Head of caudate nucleus (tissue), 42 donors: ENCODE measurements around the gene HIRA.

ENCODE experiments used
- DNase-seq, 42 donors: peaks; one replicate each; pipeline versions ENCODE4 v3.0.0 to v3.0.0-alpha.2; 2020 to 2021; ENCODE audit warnings: mixed read lengths in 7 of 42
- intact Hi-C: fragments of 100-400 bp; cut with DNase I; formaldehyde crosslinking; loops from one replicate; pipeline ENCODE4 v1.15.0; 2022

HIRA gene

DNA sequence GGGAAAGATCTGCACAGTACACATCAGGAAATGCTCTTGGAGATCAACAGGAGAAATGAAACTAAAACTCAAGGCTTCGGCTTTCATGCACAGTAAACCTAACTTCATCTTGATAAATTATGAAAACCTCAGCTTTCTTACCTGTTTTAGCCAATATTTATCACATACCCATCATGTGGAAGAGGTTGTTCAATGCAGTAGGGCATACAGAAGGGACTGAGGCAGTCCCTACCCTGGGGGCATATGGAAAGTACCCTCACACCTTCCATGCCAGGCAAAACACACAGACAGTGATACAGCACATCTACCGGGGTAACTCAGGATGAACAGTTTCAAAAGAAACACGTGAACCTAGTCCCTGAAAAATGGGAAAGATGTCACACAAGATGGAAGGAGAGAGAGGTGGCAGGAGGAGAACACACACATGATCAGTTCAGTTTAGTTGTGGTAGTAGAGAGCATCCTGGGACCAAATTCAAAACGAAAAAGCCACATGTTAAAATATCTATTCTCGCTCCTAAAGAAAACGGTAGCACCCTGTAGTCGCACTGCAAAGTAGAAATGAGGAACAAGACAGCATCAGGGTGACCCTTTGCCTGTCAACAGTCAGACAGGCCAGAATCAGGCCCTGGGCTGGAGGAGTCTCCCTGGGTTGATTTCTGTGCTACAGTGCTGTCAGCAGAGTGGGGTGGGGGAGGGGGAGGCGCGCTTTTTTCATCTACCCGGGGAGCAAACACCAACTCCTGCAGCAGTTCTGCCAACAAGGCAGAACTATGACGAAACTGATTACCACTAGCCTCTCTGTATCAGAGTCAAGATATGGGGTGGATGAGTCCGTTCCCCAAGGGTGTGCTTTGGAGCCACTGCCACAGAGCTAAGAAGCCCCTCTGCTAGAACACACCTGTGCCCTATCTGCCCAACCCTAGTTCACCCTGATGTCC lies 1.3 kb downstream of the HIRA start:
- DNase-seq: peak in 6 of 42 donors; percentile 8 to 55 (median 33)
- intact Hi-C loops: loop anchor here (5.0 kb wide), 2 partner anchors 47 to 253 kb away; partner anchors contain the start of genes CDC45, SLC25A1 and UFD1

DNA sequence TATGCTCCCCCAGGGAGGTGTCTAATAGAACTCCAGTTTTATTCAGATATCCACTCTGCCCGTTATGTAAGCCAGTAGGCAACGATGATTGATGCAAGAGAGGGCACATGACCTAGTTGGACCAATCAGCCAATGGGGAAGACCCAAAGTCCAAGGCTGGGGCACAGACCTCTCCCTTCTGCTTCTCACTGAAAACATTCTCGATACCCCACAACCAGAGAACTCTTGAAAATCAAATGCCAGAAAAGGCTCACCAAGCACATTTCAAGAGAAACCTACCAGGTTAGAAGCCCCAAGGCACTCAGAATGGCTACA lies 7.4 kb downstream of the HIRA start:
- DNase-seq: no peak
- intact Hi-C loops: no loop called here

- intact Hi-C loops: no loop called here
- peak in 25 of 42 donors; percentile 8 to 76 (median 43) for DNase-seq
Observed at GRCh38 chr22:19422440-19423301, 8.9 kb downstream of the HIRA start.

- no peak for DNase-seq
- intact Hi-C loops: no loop called here
Observed at GRCh38 chr22:19420321-19420720, 11.2 kb downstream of the HIRA start.

GRCh38 chr22:19419464-19420178 lies 11.9 kb downstream of the HIRA start:
- no peak for DNase-seq
- intact Hi-C loops: no loop called here

GRCh38 chr22:19419086-19419463 lies 12.5 kb downstream of the HIRA start:
- intact Hi-C loops: no loop called here

GRCh38 chr22:19412923-19413322 lies 18.6 kb downstream of the HIRA start:
- intact Hi-C loops: no loop called here
- no peak for DNase-seq

More at GRCh38 chr22:19419086-19419463, 12.5 kb downstream of the HIRA start:
- no peak for DNase-seq

DNA sequence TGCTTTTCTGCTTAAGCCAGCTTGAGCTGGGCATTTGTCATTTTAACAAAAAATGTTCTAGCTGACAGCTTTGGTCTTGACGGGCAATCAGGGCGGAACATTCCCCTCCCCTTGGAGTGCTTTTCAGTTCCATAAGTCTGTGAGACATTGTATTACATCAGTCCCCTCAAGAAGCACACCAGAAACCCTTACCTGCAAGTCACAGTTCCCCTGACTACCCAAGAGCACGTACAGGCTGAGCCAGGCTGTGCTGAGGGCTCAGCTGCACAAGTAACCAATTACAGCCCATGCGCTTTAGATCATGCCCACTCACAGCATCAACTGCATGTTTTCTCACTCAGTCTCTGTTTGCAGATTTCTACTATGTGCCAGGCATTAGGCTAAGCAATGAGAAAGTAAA lies 19.1 kb downstream of the HIRA start:
- DNase-seq: peak in 3 of 42 donors; percentile 11 to 19 (median 15)
- intact Hi-C loops: no loop called here

GRCh38 chr22:19411690-19412045 lies 19.9 kb downstream of the HIRA start:
- intact Hi-C loops: no loop called here
- DNase-seq: no peak

DNA sequence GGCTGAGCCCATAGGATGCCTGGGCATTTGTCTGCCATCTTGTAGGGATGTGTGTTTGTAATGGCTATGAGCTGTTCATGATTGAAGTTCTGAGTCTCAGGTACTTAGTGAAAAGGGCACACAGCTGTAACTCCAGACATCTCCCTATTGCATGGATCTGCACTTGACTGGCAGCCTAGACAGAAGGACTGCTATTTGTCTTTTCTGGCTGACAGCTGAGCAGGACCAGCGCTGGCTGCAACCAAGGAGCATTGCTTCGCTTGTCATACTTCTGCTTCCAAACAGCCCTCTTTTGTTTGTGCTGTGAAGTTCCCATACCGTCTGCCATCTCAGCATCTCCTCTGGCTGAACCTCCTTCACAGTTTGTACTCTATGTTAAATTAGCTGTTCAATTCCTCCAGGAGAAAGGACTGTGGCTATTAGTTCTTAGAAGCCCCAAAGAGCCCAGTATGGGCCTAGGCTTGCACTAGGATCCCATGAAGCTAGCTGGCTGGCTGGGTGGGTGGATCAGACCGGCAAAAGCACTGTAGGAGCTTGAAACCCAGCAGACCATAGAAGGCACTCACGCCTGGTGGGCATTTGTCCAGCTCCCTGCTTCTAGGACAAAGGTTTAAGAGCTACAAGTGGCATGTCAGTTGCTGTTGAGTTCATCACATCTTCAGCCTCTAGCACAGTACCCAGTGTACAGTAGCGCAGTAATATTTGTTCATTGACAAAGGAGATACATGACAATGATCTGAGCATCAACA lies 20.4 kb downstream of the HIRA start:
- intact Hi-C loops: no loop called here
- DNase-seq: peak in 4 of 42 donors; percentile 15 to 37 (median 20)

- intact Hi-C loops: no loop called here
- peak in 1 of 42 donors; percentile 30 for DNase-seq
Observed at GRCh38 chr22:19407649-19408606, 23.6 kb downstream of the HIRA start.

DNA sequence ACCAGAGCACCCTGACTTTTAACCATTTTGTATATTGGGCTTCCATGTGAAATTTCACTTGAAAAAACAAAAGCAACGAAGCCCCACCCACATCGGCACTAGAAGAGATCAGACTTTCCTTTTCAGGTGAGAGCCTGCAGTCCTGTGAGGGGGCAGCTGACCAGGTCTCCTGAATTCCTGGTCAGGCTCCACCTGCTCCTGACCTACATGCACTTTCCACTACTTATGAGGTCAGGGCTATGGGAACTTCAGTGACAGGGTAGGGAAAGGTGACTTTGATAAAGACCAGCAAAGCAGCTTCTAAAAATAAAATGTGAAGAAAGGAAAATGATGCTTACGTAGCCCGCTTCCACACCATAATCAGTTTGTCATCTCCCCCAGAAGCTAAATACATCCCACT lies 24.7 kb downstream of the HIRA start:
- DNase-seq: no peak

DNA sequence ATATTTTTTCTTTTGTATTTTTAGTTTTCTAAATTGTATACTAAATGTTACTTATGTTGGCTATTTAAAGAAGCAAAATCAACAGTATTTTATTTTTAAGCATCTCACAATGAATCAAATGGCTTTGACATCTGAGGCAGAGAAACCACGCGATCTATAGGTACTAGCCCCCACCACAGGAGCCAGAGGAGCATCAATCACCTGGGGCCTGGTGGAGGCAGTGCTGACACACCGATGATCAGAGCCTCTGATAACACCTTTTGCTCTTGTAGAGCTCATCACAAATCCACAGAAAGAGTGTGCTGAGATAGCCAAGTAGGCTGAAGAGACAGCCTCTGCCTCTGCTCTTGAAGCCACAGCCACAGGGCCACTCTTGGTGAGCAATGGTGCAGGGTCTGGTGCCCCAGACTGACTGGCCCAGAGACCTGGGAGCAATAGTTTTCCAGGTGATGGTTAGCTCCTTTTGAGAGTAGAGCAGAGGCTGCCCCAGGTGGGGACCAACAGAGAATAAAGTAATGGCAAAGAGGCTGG lies 25.2 kb downstream of the HIRA start:
- intact Hi-C loops: no loop called here
- no peak for DNase-seq

More for the DNA sequence above, 24.7 kb downstream of the HIRA start:
- intact Hi-C loops: no loop called here

DNA sequence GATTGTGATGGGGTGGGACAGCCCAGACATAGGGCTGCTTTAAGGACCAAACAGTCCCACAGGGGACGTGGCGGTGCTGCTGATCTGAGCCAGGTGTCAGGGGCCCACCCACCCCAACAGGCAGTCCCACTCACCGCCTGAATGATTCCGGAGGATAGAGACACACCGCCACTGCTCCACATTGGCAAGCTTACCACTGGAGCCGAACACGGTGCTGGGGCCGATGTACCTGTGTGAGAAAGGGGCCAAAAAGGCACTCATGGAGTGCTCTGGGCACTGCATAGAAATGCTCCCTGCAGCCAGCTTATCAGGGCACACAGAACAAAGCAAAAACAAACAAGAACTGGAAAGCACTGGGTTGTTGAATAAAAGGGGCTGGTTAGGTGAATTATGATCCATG lies 25.9 kb downstream of the HIRA start:
- no peak for DNase-seq
- intact Hi-C loops: no loop called here

DNA sequence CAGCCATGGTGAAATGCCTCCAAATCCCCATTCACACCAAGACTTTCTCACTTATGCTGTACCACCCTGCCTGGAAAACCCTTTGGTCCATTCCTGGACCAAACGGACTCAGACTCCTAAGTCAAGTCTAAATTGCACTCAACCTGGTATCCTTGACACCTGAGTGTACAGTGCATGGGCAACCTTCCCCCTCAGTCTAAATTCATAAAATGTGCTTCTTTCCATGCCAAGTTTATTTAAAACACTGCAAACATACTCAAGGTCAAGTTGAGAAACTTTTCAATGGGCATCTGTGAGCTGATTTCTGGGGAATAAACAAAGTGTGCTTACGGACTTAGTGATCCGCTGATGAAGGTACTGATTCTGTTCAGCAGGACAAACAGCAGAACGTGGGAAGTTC lies 26.4 kb downstream of the HIRA start:
- no peak for DNase-seq
- intact Hi-C loops: no loop called here

DNA sequence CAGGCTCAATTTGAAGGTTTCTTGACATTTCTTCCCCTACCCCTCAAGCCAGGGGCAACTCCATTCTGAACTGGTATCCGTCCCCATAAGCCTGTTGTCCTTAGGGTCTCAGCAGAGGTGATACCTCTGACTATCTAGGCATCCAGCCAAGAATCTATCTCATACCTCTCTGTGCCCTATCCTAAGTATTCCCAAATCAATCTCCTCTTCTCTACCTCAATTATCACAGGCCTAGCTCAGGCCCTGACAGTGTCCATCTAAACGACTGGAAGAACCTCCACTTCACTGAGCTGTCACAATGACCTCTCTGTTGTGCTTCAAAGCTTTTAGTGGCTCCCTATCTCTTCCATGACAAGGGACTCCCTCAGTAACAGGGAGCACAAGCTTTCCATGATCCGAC lies 26.9 kb downstream of the HIRA start:
- intact Hi-C loops: no loop called here
- no peak for DNase-seq

DNA sequence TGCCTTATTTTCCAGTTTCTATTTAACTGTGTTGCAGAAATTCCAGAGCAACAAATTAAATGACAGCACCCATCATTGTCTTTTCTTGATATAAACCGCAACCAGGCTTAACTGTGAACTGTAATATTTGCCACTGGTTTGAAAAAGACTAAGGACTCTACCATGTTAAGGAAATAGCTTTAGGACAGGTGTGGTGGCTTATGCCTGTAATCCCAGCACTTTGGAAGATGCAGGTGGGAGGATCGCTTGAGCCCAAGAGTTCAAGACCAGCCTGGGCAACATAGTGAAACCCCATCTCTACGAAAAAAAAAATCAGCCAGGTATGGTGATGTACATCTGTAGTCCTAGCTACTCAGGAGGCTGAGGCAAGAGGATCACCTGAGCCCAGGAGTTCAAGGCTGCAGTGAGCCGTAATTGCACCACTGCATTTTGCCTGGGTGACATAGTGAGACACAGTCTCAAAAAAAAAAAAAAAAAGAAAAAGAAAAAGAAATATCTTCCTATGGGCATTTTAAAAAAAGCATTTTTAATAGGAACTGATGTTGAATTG lies 28.8 kb downstream of the HIRA start:
- intact Hi-C loops: no loop called here
- DNase-seq: no peak
